H7 (cell line): Measurements from ENCODE around the gene PTK7. TPM values are rescaled to one million over a fixed set of nuclear protein-coding genes. Genes with fewer than 3 reads are reported as not detected.

Experiments used
- DNase-seq: peaks from one replicate; pipeline ENCODE4 v3.0.0; 2012
- H3K27me3 ChIP-seq: 2 replicates; pipeline ENCODE4 v1.6.0; 2011; ENCODE audit warnings: mild to moderate bottlenecking, low read length; ENCODE audit not compliant: control insufficient read depth, insufficient read depth
- H3K36me3 ChIP-seq: replicated peaks from 2 replicates; pipeline ENCODE4 v1.5.1; 2011; ENCODE audit warnings: low read length; ENCODE audit not compliant: control insufficient read depth, insufficient read depth
- H3K4me3 ChIP-seq: 2 replicates; pipeline ENCODE4 v1.5.1; 2011; ENCODE audit warnings: low read depth, mild to moderate bottlenecking, control low read depth, low read length, moderate library complexity; ENCODE audit not compliant: insufficient read depth
- total RNA-seq: library from RNA; depleted of rRNA; stranded (reverse); fragments of >200 nt; shearing (Covaris generic); gene quantifications from 2 replicates; pipeline ENCODE4 v1.2.3, GENCODE V29; 2014

The PTK7 gene
- total RNA-seq, 1 experiment from 2014 or later = 143 TPM

DNA sequence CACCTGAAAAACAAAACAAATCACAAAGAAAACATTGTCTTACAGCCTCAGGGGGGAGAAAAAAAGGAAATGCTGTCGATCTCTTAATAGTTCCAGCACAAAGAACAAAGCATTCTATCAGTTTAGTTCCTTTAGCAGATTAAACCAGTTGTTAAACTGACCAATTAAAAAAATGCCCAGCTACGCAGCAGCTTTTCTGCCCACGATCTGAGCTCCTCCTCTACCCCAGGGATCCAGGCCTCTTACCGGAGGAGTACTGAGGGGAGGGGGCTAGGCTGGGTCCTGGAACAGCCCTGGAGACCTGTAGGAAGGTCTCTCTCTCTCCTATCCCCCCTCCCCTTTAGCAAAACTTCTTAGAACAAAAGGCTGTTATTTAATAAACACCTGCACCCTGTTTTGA lies 13.4 kb downstream of the PTK7 start:
- Histone ChIP-seq H3K4me3 (no peak overlapping the region), H3K36me3 (no peaks in the 10 kb centered on the region), H3K27me3 (no peaks in the 10 kb centered on the region)
- peak; percentile 74 for DNase-seq

GRCh38 chr6:43089874-43090558 lies 13.9 kb downstream of the PTK7 start:
- H3K27me3 ChIP-seq = no peaks in the 10 kb centered on the region
- peak; percentile 44 for DNase-seq
- no peak overlapping the region for H3K4me3 ChIP-seq
- no peaks in the 10 kb centered on the region for H3K36me3 ChIP-seq

GRCh38 chr6:43090559-43090956 lies 14.4 kb downstream of the PTK7 start:
- H3K36me3 ChIP-seq = no peaks in the 10 kb centered on the region
- H3K4me3 ChIP-seq = no peak overlapping the region
- DNase-seq = peak; percentile 67
- H3K27me3 ChIP-seq = no peaks in the 10 kb centered on the region

- H3K36me3 ChIP-seq = no peaks in the 10 kb centered on the region
- no peaks in the 10 kb centered on the region for H3K27me3 ChIP-seq
- no peak overlapping the region for H3K4me3 ChIP-seq
- no peak for DNase-seq
These were observed 14.9 kb downstream of the PTK7 start for GRCh38 chr6:43091020-43091419.

GRCh38 chr6:43091436-43091991 lies 15.4 kb downstream of the PTK7 start:
- no peak for DNase-seq
- H3K36me3 ChIP-seq = no peaks in the 10 kb centered on the region
- no peak overlapping the region for H3K4me3 ChIP-seq
- H3K27me3 ChIP-seq = no peaks in the 10 kb centered on the region

GRCh38 chr6:43092635-43093034 lies 16.5 kb downstream of the PTK7 start:
- no peak for DNase-seq
- no peaks in the 10 kb centered on the region for H3K27me3 ChIP-seq
- no peak overlapping the region for H3K4me3 ChIP-seq
- H3K36me3 ChIP-seq = no peaks in the 10 kb centered on the region

- Histone ChIP-seq H3K36me3 (no peaks in the 10 kb centered on the region), H3K27me3 (no peaks in the 10 kb centered on the region), H3K4me3 (no peak overlapping the region)
- peak; percentile 31 for DNase-seq
These were observed 17.5 kb downstream of the PTK7 start for GRCh38 chr6:43093436-43094289.

DNA sequence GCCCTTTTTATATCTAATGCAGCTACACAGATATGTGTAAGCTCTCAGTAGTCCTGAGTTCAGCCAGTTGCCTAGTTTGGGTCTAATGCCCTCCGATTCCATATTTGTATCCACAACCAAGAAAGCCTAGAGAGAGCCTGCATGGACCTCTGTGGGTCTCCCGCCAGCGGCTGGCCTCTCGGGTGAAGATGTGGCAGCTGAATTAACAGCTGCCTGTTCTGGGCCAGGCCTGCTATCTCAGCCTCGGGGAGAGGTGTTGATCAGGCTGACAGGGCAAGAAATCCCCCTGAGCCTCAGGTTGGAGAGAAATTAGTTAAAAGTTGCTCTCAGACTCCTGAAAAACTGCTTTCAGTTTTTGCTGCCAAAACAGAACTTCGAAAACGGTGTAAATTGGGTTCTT lies 19.8 kb downstream of the PTK7 start:
- DNase-seq = peak; percentile 29
- no peaks in the 10 kb centered on the region for H3K27me3 ChIP-seq

GRCh38 chr6:43096451-43097097 lies 20.5 kb downstream of the PTK7 start:
- H3K36me3 ChIP-seq = no peaks in the 10 kb centered on the region
- DNase-seq = peak; percentile 62
- no peak overlapping the region for H3K4me3 ChIP-seq
- H3K27me3 ChIP-seq = no peaks in the 10 kb centered on the region

More for the DNA sequence above, 19.8 kb downstream of the PTK7 start:
- H3K4me3 ChIP-seq = no peak overlapping the region
- no peaks in the 10 kb centered on the region for H3K36me3 ChIP-seq

GRCh38 chr6:43097098-43097489 lies 21.0 kb downstream of the PTK7 start:
- H3K27me3 ChIP-seq = no peaks in the 10 kb centered on the region
- no peaks in the 10 kb centered on the region for H3K36me3 ChIP-seq
- DNase-seq = peak; percentile 38
- H3K4me3 ChIP-seq = no peak overlapping the region

DNA sequence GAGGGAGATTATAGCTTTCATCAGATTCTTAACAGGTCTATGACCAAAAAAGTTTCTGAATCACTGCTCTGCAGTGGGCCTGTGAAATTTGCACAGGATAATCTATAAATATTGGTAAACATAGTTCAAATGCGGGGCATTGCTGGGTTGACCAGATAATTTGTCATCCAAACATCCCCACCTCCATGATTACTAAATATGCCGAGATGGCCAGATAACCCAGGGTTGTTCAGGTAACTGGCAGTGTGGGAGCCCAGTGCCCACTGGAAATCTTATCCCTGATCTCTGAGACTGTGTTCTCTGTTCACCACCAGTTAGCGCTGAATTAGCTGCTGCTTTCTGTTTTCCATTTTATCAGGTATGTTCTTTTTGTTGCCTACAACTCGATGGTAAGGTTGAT lies 21.4 kb downstream of the PTK7 start:
- DNase-seq = peak; percentile 7
- no peak overlapping the region for H3K4me3 ChIP-seq
- no peaks in the 10 kb centered on the region for H3K27me3 ChIP-seq
- H3K36me3 ChIP-seq = no peaks in the 10 kb centered on the region

DNA sequence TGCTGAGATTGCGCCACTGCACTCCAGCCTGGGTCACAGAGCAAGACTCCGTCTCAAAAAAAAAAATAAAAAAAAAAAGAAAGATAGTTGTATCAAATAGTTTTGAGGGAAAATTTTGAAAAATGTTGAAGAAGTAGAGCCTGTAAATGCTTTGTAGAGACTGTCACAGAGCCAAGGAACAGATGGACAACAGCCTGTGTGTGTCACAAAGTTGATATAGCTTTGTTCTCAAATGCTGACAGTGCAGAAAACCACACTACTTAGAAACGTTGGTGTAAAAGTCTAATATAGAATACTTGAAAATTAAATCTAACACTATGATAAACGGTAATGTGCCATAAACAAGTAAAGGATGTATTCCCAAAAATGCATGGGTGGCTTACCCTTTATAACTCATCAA lies 25.4 kb downstream of the PTK7 start:
- no peaks in the 10 kb centered on the region for H3K36me3 ChIP-seq
- H3K27me3 ChIP-seq = no peaks in the 10 kb centered on the region
- no peak for DNase-seq

DNA sequence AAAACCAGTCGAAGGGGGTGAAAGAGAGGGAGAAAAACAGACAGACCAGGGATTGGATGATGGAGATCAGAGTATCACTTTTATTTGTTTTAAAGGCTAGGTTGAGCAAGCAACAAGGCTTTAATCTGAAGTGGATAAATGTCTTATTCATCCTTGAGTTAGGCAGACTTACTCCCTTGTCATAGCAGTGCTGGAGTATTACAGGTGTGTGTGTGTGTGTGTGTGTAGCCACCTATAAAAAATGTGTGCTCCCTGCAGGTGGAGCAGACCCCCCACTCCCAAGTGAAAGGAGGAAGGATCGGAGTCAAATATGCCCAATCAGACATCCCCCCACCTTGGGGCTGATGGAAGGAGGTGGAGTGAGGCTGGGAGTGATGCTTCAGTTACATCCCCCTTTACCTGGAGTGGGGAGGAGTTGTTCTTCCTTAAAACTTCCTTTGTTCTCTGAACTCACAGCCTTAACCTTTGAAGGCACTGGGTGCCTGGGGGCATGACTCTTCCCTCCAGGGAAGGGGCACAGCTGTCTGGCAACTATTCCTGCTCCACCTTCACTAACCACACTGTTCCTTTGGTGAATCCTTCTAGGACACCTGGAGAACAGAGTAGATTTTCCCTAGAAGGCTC lies 27.3 kb downstream of the PTK7 start:
- H3K27me3 ChIP-seq = no peaks in the 10 kb centered on the region
- H3K36me3 ChIP-seq = no peaks in the 10 kb centered on the region
- DNase-seq = peak; percentile 52
- no peak overlapping the region for H3K4me3 ChIP-seq

More for the DNA sequence above, 25.4 kb downstream of the PTK7 start:
- no peak overlapping the region for H3K4me3 ChIP-seq

DNA sequence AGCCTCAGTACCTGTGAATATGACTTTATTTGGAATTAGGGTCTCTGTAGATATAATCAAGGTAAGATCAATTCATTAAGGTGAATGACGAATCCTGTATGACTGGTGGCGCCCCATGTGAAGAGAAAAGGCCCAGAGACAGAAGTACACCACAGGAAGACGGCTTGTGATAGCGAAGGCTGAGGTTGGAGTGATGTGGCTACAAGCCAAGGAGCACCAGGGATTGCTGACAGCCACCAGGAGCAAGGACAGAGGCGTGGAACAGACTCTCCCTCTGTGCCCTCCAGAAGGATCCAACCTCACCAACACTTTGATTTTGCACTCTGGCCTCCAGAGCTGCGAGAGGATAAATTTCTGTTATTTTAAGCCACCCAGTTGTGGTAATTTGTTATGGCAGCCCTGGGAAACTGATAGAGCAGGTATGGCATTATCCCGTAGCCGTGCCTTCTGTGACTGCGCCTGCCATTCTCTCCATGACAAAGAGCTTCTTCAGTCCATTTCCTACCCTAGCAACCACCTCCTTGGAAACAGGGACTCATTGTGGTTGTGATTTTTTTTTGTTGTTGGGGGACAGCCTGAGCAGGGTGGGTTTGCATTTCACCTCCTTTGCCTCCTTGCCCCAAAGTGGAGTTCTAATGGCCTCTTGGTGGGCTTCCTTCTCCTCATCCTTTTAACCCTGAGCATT lies 29.6 kb downstream of the PTK7 start:
- no peak overlapping the region for H3K4me3 ChIP-seq
- no peaks in the 10 kb centered on the region for H3K27me3 ChIP-seq
- DNase-seq = no peak
- no peaks in the 10 kb centered on the region for H3K36me3 ChIP-seq
